Activated T-cell treated with anti-CD3 and anti-CD28 coated beads for 1 hour (primary cell): Measurements from ENCODE around the gene PARP16.

Experiments used
- DNase-seq: peaks from one replicate; pipeline ENCODE4 v3.0.0-alpha.2; 2020; ENCODE audit warnings: low read depth

Gene PARP16

GRCh38 chr15:65286704-65287519 is at the start of gene PARP16:
PARP16 (minus strand) TSS chr15:65286883; CDS start chr15:65286426, 457 bp downstream.
- peak; percentile 85 for DNase-seq

- DNase-seq, result no peak
These were observed 48.8 kb upstream of the PARP16 start for GRCh38 chr15:65335278-65336055.

- no peak for DNase-seq
These were observed 48.0 kb upstream of the PARP16 start for GRCh38 chr15:65334586-65335231.

- no peak for DNase-seq
These were observed 47.2 kb upstream of the PARP16 start for GRCh38 chr15:65333856-65334255.

GRCh38 chr15:65333148-65333820 is 46.6 kb upstream of the PARP16 start:
- DNase-seq, result no peak

GRCh38 chr15:65332391-65333147 is 45.9 kb upstream of the PARP16 start:
- no peak for DNase-seq

GRCh38 chr15:65331811-65332210 is 45.1 kb upstream of the PARP16 start:
- no peak for DNase-seq

- DNase-seq, result no peak
These were observed 44.4 kb upstream of the PARP16 start for GRCh38 chr15:65330934-65331645.

GRCh38 chr15:65329984-65330735 is 43.5 kb upstream of the PARP16 start:
- DNase-seq, result no peak

- DNase-seq, result no peak
These were observed 42.8 kb upstream of the PARP16 start for GRCh38 chr15:65329288-65329983.

- no peak for DNase-seq
These were observed 42.0 kb upstream of the PARP16 start for GRCh38 chr15:65328506-65329287.

GRCh38 chr15:65327651-65328393 is 41.1 kb upstream of the PARP16 start:
- DNase-seq, result no peak

- DNase-seq, result no peak
These were observed 40.1 kb upstream of the PARP16 start for GRCh38 chr15:65326818-65327217.

GRCh38 chr15:65326117-65326526 is 39.4 kb upstream of the PARP16 start:
- DNase-seq, result no peak

GRCh38 chr15:65323071-65323511 is 36.4 kb upstream of the PARP16 start:
- no peak for DNase-seq

GRCh38 chr15:65318870-65319356 is 32.2 kb upstream of the PARP16 start:
- peak; percentile 59 for DNase-seq

- DNase-seq, result no peak
These were observed 25.8 kb upstream of the PARP16 start for GRCh38 chr15:65312400-65312916.
